Gastrocnemius medialis (tissue), 4 donors: ENCODE data around the gene IDUA.

ENCODE experiments used
- CTCF ChIP-seq, 5 experiments: fragments of 450-650 bp in 3 of 5; fragments of 200-600 bp in 2 of 5; sonication (generic) in 2 of 5; IDR thresholded peaks in 4 of 5; conservative IDR thresholded peaks in 1 of 5; 1 replicate in 4 of 5; 2 replicates in 1 of 5; pipeline ENCODE4 v1.5.1; 2016 to 2019; ENCODE audit warnings: antibody characterized with exemption in 5 of 5, mild to moderate bottlenecking in 3 of 5, moderate library complexity in 3 of 5
- POLR2A ChIP-seq, 2 donors: fragments of 450-650 bp; IDR thresholded peaks; one replicate each; pipeline ENCODE4 v1.6.1; 2017; ENCODE audit warnings: antibody characterized with exemption in 2 of 2, mild to moderate bottlenecking in 2 of 2, moderate library complexity in 2 of 2

GRCh38 chr4:957581-958313 lies 29.1 kb upstream of the IDUA start:
- no peak for TF ChIP-seq POLR2A (IDR thresholded peaks at IDR 0.05)
- TF ChIP-seq CTCF (IDR thresholded peaks at IDR 0.05 in 4 of 5, conservative IDR thresholded peaks at IDR 0.05 in 1 of 5) = no peak
